Testis (tissue), 3 donors: ENCODE measurements around the gene C4orf50. TPM values are rescaled to one million over a fixed set of nuclear protein-coding genes. Genes with fewer than 3 reads are reported as not detected.

Source experiments
- DNase-seq: peaks from one replicate; pipeline ENCODE4 v3.0.0-alpha.2; 2019
- H3K27ac ChIP-seq, 2 donors: fragments of 200-600 bp; sonication (generic); one replicate each; pipeline ENCODE4 v1.5.1; 2019
- H3K27me3 ChIP-seq: fragments of 200-600 bp; sonication (generic); one replicate; pipeline ENCODE4 v1.5.1; 2019
- H3K36me3 ChIP-seq: fragments of 200-600 bp; sonication (generic); one replicate; pipeline ENCODE4 v1.5.1; 2017; ENCODE audit warnings: low read depth; ENCODE audit errors: missing control alignments
- H3K4me1 ChIP-seq: fragments of 200-600 bp; sonication (generic); one replicate; pipeline ENCODE4 v1.5.1; 2019
- H3K4me3 ChIP-seq, 2 donors: fragments of 200-600 bp; sonication (generic); one replicate each; pipeline ENCODE4 v1.5.1; 2017 to 2019
- H3K9me3 ChIP-seq: fragments of 200-600 bp; sonication (generic); one replicate; pipeline ENCODE4 v1.5.1; 2017
- POLR2A ChIP-seq: fragments of 450-650 bp; IDR thresholded peaks from one replicate; pipeline ENCODE4 v1.6.1; 2017; ENCODE audit warnings: antibody characterized with exemption, mild to moderate bottlenecking, moderate library complexity
- WGBS, 2 donors: methylation state at CpG; one replicate each; pipeline ENCODE4 v1.1.5; 2018; 5-methylcytosine and 5-hydroxymethylcytosine counted together
- intact Hi-C: fragments of 100-400 bp; cut with DNase I; formaldehyde crosslinking; loops from one replicate; pipeline ENCODE4 v1.15.1; 2023; ENCODE audit warnings: low total_unique reads
- polyA plus RNA-seq: library from polyadenylated mRNA; stranded (reverse); fragments of 350-450 nt; fragmentation: Illumina TruSeq; extraction: RNeasy Lipid Tissue Mini Kit (QIAGEN cat#74804); gene quantifications from one replicate; pipeline ENCODE4 v1.2.3, GENCODE V29; 2014; ENCODE audit warnings: low read depth, low replicate concordance; ENCODE audit not compliant: insufficient read depth
- total RNA-seq, 2 donors: library from RNA; depleted of rRNA; stranded (reverse); fragments of >200 nt; gene quantifications; one replicate each; pipeline ENCODE4 v1.2.3, GENCODE V29; 2016
- TF ChIP-seq, protein P1 (sequence below), 3 experiments: fragments of 450-650 bp in 2 of 3; fragments of 200-600 bp in 1 of 3; sonication (generic) in 1 of 3; IDR thresholded peaks; one replicate each; pipeline ENCODE4 v1.5.1; 2016 to 2019; ENCODE audit warnings: antibody characterized with exemption in 3 of 3, mild to moderate bottlenecking in 2 of 3, moderate library complexity in 1 of 3

Gene C4orf50
- total and polyA plus RNA-seq, 3 donors from 2014 or later, result 1.1 to 2.7 (median 1.8) TPM

- no peak overlapping the region for H3K4me3 ChIP-seq
- DNase-seq, result no peak
- 28 to 91% methylated on average over 2 to 3 of the region's 3 CpGs for WGBS, 2 donors
- H3K27ac ChIP-seq, result no peak overlapping the region
- no peaks in the 10 kb centered on the region for H3K9me3 ChIP-seq
- TF ChIP-seq, protein P1, sequence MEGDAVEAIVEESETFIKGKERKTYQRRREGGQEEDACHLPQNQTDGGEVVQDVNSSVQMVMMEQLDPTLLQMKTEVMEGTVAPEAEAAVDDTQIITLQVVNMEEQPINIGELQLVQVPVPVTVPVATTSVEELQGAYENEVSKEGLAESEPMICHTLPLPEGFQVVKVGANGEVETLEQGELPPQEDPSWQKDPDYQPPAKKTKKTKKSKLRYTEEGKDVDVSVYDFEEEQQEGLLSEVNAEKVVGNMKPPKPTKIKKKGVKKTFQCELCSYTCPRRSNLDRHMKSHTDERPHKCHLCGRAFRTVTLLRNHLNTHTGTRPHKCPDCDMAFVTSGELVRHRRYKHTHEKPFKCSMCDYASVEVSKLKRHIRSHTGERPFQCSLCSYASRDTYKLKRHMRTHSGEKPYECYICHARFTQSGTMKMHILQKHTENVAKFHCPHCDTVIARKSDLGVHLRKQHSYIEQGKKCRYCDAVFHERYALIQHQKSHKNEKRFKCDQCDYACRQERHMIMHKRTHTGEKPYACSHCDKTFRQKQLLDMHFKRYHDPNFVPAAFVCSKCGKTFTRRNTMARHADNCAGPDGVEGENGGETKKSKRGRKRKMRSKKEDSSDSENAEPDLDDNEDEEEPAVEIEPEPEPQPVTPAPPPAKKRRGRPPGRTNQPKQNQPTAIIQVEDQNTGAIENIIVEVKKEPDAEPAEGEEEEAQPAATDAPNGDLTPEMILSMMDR (IDR thresholded peaks at IDR 0.05), result no peak
- TF ChIP-seq POLR2A, result no peak
- intact Hi-C loops, result no loop called here
- H3K27me3 ChIP-seq, result no peaks in the 10 kb centered on the region
- no peaks in the 10 kb centered on the region for H3K36me3 ChIP-seq
- H3K4me1 ChIP-seq, result no peaks in the 10 kb centered on the region
Observed at GRCh38 chr4:6002926-6003325, 15.3 kb downstream of the C4orf50 start.

DNA sequence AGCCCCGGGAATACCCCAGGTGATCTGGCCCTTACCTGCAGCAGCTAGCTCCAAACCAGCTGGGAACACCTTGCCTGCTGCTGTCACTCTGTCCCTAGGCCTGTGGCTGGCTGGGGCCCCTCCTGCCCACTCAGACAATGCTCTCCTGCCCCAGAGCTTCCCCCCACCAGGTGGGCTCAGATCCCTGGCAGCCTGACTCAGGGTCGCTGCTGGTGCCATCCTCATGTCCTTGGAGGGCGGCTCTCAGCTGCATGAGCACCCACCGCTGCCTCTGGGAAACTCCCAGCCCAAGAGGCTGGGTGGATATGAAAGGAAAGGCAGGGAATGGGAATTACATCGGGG is 15.8 kb downstream of the C4orf50 start:
- intact Hi-C loops, result no loop called here
- Histone ChIP-seq H3K36me3 (no peaks in the 10 kb centered on the region), H3K27ac (no peak overlapping the region), H3K9me3 (no peaks in the 10 kb centered on the region), H3K4me1 (no peaks in the 10 kb centered on the region), H3K27me3 (no peaks in the 10 kb centered on the region), H3K4me3 (no peak overlapping the region)
- TF ChIP-seq, protein P1 (IDR thresholded peaks at IDR 0.05), result no peak
- TF ChIP-seq POLR2A, result no peak
- no peak for DNase-seq
- WGBS, 2 donors, result 81 to 83% methylated on average over 4 to 5 of the region's 5 CpGs

GRCh38 chr4:6001680-6002491 is 16.3 kb downstream of the C4orf50 start:
- no peaks in the 10 kb centered on the region for H3K9me3 ChIP-seq
- intact Hi-C loops, result no loop called here
- no peaks in the 10 kb centered on the region for H3K4me1 ChIP-seq
- no peak for DNase-seq
- no peaks in the 10 kb centered on the region for H3K36me3 ChIP-seq
- H3K4me3 ChIP-seq, result no peak overlapping the region
- WGBS, 2 donors, result 74 to 85% methylated on average over 6 of the region's 6 CpGs
- H3K27me3 ChIP-seq, result no peaks in the 10 kb centered on the region
- no peak overlapping the region for H3K27ac ChIP-seq
- TF ChIP-seq POLR2A, result no peak
- TF ChIP-seq, protein P1 (IDR thresholded peaks at IDR 0.05), result no peak

GRCh38 chr4:5999830-6000365 is 18.3 kb downstream of the C4orf50 start:
- no peaks in the 10 kb centered on the region for H3K9me3 ChIP-seq
- no peak overlapping the region for H3K4me3 ChIP-seq
- no peak for DNase-seq
- intact Hi-C loops, result no loop called here
- no peaks in the 10 kb centered on the region for H3K27me3 ChIP-seq
- TF ChIP-seq, protein P1 (IDR thresholded peaks at IDR 0.05), result no peak
- no peak for TF ChIP-seq POLR2A
- WGBS, 2 donors, result 90 to 97% methylated on average over 4 to 9 of the region's 9 CpGs
- H3K36me3 ChIP-seq, result no peaks in the 10 kb centered on the region
- no peaks in the 10 kb centered on the region for H3K4me1 ChIP-seq
- H3K27ac ChIP-seq, result no peak overlapping the region

DNA sequence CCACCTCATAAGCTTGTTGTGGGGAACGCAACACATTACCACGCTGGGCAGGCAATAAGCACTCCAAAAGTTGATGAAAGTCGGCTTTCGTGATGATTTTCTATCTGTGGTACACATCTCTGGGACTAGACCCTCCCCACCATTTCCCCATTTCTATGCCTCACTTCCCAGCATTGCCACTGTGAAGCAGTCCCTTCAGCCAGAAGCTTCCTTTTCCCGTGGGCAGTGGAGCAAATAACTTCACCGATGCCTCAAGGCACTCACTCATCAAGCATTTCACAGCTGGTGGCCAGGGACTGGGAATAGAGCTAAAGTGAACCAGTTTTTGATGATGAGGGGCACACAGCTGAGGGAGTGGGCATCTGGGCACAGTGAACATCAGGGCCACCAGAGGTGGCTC is 18.9 kb downstream of the C4orf50 start:
- Histone ChIP-seq H3K9me3 (no peaks in the 10 kb centered on the region), H3K27me3 (no peaks in the 10 kb centered on the region), H3K4me1 (no peaks in the 10 kb centered on the region), H3K4me3 (no peak overlapping the region), H3K36me3 (no peaks in the 10 kb centered on the region), H3K27ac (no peak overlapping the region)
- DNase-seq, result no peak
- WGBS, 2 donors, result 76 to 86% methylated on average over 6 of the region's 6 CpGs
- intact Hi-C loops, result no loop called here
- no peak for TF ChIP-seq POLR2A
- TF ChIP-seq, protein P1 (IDR thresholded peaks at IDR 0.05), result no peak
